Measurements from ENCODE around the gene DEPP1. TPM values are rescaled to one million over a fixed set of nuclear protein-coding genes. Genes with fewer than 3 reads are reported as not detected.

The DEPP1 gene
- total and polyA plus RNA-seq, 2 of the 13 experiments (the other 11 are each of a cell fraction or from before 2014, with no cell fraction given): 14.8 to 270 TPM

- TF ChIP-seq ZEB1 (IDR thresholded peaks at IDR 0.05; ENCODE audit: insufficient replicate concordance, low read depth) (no peak), WIZ (CRISPR knock-in tag; IDR thresholded peaks at IDR 0.05) (0 out of 2 replicates have a peak, but pooled peaks have one; percentile 44), ZSCAN29 (CRISPR knock-in tag; conservative IDR thresholded peaks at IDR 0.05) (peak; percentile 39; the same call in 1 of the 2 replicates), JUND (CRISPR knock-in tag; IDR thresholded peaks at IDR 0.05) (no peak), CBFB (CRISPR knock-in tag; IDR thresholded peaks at IDR 0.05) (peak; percentile 71; the same call in 1 of the 2 replicates), CHCHD3 (CRISPR knock-in tag; IDR thresholded peaks at IDR 0.05) (no peak), ZNF331 (CRISPR knock-in tag; IDR thresholded peaks at IDR 0.05) (peak; percentile 83), REL (CRISPR knock-in tag; conservative IDR thresholded peaks at IDR 0.05) (no peak), ZNF225 (CRISPR knock-in tag; IDR thresholded peaks at IDR 0.05) (peak; percentile 53; the same call in 1 of the 2 replicates), FOXA3 (CRISPR knock-in tag; IDR thresholded peaks at IDR 0.05) (peak; percentile 94), BHLHE40 (IDR thresholded peaks at IDR 0.05; ENCODE audit: low read length) (peak; percentile 53; the same call in 1 of the 2 replicates), GATA4 (IDR thresholded peaks at IDR 0.05; ENCODE audit: borderline replicate concordance, low read depth) (peak; percentile 98), ZKSCAN5 (CRISPR knock-in tag; IDR thresholded peaks at IDR 0.05) (no peak), HNRNPUL1 (IDR thresholded peaks at IDR 0.05; ENCODE audit: low read depth, low read length) (no peak), HOXD1 (CRISPR knock-in tag; IDR thresholded peaks at IDR 0.05) (peak; percentile 100), ZNF577 (CRISPR knock-in tag; IDR thresholded peaks at IDR 0.05; ENCODE audit: borderline replicate concordance, low read depth) (no peak), ZNF75D (CRISPR knock-in tag; IDR thresholded peaks at IDR 0.05; ENCODE audit: borderline replicate concordance) (no peak), HHEX (CRISPR knock-in tag; IDR thresholded peaks at IDR 0.05) (no peak; the same call in 1 of the 2 replicates), ZNF547 (CRISPR knock-in tag; IDR thresholded peaks at IDR 0.05) (peak; percentile 78; the same call in 1 of the 2 replicates), ARID5B (CRISPR knock-in tag; IDR thresholded peaks at IDR 0.05) (peak; percentile 89), ZNF207 (IDR thresholded peaks at IDR 0.05; ENCODE audit: borderline replicate concordance) (no peak), ZNF567 (CRISPR knock-in tag; IDR thresholded peaks at IDR 0.05; ENCODE audit: borderline replicate concordance) (peak; percentile 85; the same call in 1 of the 2 replicates), ZNF703 (CRISPR knock-in tag; IDR thresholded peaks at IDR 0.05; ENCODE audit: borderline replicate concordance) (peak; percentile 50; the same call in 1 of the 2 replicates), DNMT1 (CRISPR knock-in tag; IDR thresholded peaks at IDR 0.05) (no peak)
- TF ChIP-seq, protein P1, sequence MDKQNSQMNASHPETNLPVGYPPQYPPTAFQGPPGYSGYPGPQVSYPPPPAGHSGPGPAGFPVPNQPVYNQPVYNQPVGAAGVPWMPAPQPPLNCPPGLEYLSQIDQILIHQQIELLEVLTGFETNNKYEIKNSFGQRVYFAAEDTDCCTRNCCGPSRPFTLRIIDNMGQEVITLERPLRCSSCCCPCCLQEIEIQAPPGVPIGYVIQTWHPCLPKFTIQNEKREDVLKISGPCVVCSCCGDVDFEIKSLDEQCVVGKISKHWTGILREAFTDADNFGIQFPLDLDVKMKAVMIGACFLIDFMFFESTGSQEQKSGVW (CRISPR knock-in tag; IDR thresholded peaks at IDR 0.05; ENCODE audit: borderline replicate concordance): peak; percentile 57; the same call in 1 of the 2 replicates
- TF ChIP-seq, protein P2, sequence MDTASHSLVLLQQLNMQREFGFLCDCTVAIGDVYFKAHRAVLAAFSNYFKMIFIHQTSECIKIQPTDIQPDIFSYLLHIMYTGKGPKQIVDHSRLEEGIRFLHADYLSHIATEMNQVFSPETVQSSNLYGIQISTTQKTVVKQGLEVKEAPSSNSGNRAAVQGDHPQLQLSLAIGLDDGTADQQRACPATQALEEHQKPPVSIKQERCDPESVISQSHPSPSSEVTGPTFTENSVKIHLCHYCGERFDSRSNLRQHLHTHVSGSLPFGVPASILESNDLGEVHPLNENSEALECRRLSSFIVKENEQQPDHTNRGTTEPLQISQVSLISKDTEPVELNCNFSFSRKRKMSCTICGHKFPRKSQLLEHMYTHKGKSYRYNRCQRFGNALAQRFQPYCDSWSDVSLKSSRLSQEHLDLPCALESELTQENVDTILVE (CRISPR knock-in tag; IDR thresholded peaks at IDR 0.05): peak; percentile 82
Measured at GRCh38 chr10:44978570-44979280, at the start of gene DEPP1 (continued).
